Measurements from ENCODE around the gene SEMA3D. TPM values are rescaled to one million over a fixed set of nuclear protein-coding genes. Genes with fewer than 3 reads are reported as not detected.

The SEMA3D gene
- total and polyA plus RNA-seq, 2 of the 13 experiments (the other 11 are each of a cell fraction or from before 2014, with no cell fraction given) = 0.07 TPM; not detected in 1

DNA sequence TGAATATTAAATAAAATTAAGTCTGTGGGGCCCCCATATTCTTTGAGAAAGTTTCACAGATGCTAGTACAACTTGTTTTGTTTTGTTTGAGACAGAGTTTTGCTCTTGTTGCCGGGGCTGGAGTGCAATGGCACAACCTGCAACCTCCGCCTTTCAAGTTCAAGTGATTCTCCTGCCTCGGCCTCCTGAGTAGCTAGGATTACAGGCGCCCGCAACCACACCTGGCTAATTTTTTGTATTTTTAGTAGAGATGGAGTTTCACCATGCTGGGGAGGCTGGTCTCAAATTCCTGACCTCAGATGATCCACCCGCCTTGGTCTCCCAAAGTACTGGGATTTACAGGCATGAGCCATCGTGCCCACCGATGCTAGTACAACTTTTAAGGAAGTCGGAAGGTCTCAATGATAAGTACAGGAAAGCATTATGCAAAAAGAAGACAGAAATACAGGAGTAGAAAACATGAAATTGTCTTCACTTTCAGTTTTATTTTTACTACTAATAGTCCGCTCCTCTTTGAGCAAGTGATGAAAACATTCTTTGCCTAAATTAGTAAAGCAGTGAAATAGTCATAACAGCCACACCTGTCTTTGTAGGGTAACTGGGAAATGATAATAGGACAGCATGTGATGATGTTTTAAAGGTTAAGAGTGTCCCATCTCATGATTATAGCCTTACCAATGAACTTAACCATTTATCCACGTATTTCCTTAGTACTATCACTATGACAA, 147.5 kb downstream of the SEMA3D start (continued):
- TF ChIP-seq ARID4A (CRISPR knock-in tag; IDR thresholded peaks at IDR 0.05; ENCODE audit: borderline replicate concordance) = no peak
- no peak for TF ChIP-seq ZNF20 (CRISPR knock-in tag; IDR thresholded peaks at IDR 0.05)
- TF ChIP-seq ZNF563 (CRISPR knock-in tag; IDR thresholded peaks at IDR 0.05) = no peak
- TF ChIP-seq NFE2L1 (CRISPR knock-in tag; IDR thresholded peaks at IDR 0.05; ENCODE audit: borderline replicate concordance) = no peak
- TF ChIP-seq RBAK (CRISPR knock-in tag; IDR thresholded peaks at IDR 0.05) = no peak
- no peak for TF ChIP-seq ZNF616 (CRISPR knock-in tag; IDR thresholded peaks at IDR 0.05; ENCODE audit: low read depth)

DNA sequence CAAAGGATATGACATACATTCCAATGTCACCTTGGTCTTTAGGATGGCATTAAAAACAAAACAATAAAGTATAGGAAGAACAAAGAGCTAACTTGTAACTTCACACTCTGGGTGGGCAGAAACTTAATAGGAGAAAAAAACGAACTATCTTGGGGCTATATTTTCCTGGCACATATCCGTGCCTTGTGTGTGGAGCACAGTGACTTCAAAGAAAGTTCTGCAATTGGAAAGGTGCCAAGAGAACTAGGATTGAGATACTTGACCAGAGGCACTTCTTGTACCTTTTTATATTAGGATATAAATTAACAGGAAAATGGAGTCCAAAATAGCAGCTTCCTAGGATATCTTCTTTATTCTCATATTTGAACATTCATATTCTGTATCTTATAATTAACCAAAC, 148.4 kb downstream of the SEMA3D start:
- Histone ChIP-seq H3K4me2 (ENCODE audit: low read depth, low read length) (no peak overlapping the region), H4K20me1 (ENCODE audit: insufficient read depth, low read length) (no peaks in the 10 kb centered on the region), H3K4me3 (replicated peaks in 1 of 3; ENCODE audit: insufficient read depth in 1 of 3, low read depth in 2 of 3, low read length in 3 of 3) (no peak overlapping the region), H3K36me3 (replicated peaks in 1 of 2; ENCODE audit: control insufficient read depth in 1 of 2, insufficient read depth in 2 of 2, low read length in 2 of 2) (no peaks in the 10 kb centered on the region), H3K4me1 (ENCODE audit: insufficient read depth, low read length) (no peaks in the 10 kb centered on the region), H3K9ac (ENCODE audit: insufficient read depth, low read depth, low read length) (no peak overlapping the region), H3K27ac (ENCODE audit: extremely low read length, insufficient read depth, low read length) (no peak overlapping the region), H3K79me2 (ENCODE audit: insufficient read depth, low read length) (no peaks in the 10 kb centered on the region), H3K27me3 (ENCODE audit: control insufficient read depth in 1 of 2, insufficient read depth in 2 of 2, low read length in 2 of 2) (no peaks in the 10 kb centered on the region), H3K9me3 (ENCODE audit: low read length) (no peaks in the 10 kb centered on the region), H2AFZ (ENCODE audit: low read length) (no peak overlapping the region)
- in situ Hi-C loops (cut with HindIII; ENCODE audit: extremely low pct_ligation_motif_present, low pct_unique_long_range_greater_than_20kb) (loop anchor here (10.0 kb wide), 2 partner anchors 716 to 816 kb away; no protein-coding TSS in a partner anchor), intact Hi-C loops (cut with micrococcal nuclease; ENCODE audit: unreplicated experiment) (no loop called here)
- FAIRE-seq (no peak), DNase-seq (ENCODE audit: low spot score) (no peak), ATAC-seq (no peak)
- ChIA-PET CTCF (ENCODE audit: low intra/inter-chr PET ratio, low total read pairs) (no interaction called here), POLR2A (no interaction called here)
- BruUV-seq (replicated peaks) = no TSS peak
- 2% methylated on average over 2 of the region's 2 CpGs for WGBS (ENCODE audit: low lambda C conversion rate)
- TF ChIP-seq MTA3 (CRISPR knock-in tag; IDR thresholded peaks at IDR 0.05) (no peak), MIER3 (CRISPR knock-in tag; IDR thresholded peaks at IDR 0.05; ENCODE audit: borderline replicate concordance) (no peak), ZIK1 (CRISPR knock-in tag; IDR thresholded peaks at IDR 0.05; ENCODE audit: borderline replicate concordance, low read depth) (no peak)
- TF ChIP-seq, protein P1, sequence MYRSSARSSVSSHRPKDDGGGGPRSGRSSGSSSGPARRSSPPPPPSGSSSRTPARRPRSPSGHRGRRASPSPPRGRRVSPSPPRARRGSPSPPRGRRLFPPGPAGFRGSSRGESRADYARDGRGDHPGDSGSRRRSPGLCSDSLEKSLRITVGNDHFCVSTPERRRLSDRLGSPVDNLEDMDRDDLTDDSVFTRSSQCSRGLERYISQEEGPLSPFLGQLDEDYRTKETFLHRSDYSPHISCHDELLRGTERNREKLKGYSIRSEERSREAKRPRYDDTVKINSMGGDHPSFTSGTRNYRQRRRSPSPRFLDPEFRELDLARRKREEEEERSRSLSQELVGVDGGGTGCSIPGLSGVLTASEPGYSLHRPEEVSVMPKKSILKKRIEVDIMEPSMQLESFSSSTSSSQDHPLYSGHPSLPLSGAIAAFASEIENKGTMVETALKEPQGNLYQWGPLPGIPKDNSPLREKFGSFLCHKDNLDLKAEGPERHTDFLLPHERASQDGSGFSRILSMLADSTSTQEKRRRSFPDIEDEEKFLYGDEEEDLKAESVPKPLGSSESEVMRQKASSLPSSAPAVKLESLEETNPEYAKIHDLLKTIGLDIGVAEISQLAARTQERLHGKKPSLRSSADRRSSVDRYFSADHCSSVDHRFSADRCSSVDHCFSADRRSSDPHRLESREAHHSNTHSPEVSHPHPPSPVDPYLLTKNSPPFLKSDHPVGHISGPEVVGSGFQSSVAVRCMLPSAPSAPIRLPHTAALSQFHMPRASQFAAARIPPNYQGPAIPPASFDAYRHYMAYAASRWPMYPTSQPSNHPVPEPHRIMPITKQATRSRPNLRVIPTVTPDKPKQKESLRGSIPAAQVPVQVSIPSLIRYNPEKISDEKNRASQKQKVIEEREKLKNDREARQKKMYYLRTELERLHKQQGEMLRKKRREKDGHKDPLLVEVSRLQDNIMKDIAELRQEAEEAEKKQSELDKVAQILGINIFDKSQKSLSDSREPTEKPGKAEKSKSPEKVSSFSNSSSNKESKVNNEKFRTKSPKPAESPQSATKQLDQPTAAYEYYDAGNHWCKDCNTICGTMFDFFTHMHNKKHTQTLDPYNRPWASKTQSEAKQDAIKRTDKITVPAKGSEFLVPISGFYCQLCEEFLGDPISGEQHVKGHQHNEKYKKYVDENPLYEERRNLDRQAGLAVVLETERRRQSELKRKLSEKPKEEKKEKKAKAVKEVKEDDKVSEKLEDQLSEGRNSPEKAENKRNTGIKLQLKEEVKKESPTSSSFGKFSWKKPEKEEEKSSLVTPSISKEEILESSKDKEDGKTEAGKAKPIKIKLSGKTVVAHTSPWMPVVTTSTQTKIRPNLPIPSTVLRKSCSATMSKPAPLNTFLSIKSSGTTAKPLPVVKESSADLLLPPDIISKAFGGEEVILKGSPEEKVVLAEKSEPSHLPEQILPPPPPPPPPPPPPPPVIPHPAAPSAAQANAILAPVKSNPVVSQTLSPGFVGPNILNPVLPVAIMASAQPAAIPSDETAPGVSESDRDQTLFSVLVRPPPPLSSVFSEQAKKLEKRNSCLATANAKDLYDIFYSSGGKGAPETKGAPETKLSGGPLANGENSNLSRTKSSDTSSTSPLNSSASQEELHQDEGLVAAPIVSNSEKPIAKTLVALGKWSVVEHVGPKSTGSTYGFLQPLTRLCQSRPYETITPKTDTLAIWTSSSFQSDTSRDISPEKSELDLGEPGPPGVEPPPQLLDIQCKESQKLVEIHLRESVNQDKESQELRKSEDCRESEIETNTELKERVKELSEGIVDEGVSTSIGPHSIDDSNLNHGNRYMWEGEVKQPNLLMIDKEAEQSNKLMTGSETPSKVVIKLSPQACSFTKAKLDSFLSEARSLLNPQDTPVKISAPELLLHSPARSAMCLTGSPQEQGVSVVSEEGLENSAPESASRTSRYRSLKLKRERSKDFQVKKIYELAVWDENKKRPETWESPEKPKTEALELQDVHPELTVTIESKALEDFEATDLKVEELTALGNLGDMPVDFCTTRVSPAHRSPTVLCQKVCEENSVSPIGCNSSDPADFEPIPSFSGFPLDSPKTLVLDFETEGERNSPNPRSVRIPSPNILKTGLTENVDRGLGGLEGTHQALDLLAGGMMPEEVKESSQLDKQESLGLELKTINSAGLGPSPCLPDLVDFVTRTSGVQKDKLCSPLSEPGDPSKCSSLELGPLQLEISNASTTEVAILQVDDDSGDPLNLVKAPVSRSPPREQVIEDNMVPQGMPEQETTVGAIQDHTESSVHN (CRISPR knock-in tag; IDR thresholded peaks at IDR 0.05) = no peak
